ENCODE data around the gene PRPF19.

DNA sequence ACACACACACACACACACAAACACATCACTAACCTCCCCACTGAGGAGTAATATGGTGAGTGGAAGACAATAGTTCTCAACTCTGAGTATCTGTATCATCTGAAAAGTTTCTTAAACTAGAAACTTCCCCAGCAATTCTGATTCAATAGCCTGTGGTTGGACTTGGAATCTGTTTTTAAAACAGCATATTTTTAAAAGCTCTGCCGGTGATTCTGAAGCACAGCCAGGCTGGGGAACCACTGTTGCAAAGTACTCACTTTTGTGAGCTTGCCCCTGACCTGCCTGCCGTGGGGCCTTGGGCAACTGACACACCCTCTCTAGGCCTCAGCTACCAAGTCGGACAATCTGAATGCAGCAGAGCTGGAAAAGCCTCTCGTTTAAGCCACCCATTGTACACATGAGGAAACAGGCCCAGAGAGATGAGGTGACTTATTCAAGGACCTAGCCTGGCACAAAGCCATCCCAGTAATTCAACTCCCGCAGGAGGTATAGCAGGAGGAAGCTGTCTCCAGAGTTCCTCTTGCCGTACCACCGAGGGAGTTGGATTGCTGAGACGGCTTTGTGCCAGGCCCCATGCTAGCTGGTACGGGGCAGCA lies 36.7 kb upstream of the PRPF19 start:
- TF ChIP-seq, protein P1, sequence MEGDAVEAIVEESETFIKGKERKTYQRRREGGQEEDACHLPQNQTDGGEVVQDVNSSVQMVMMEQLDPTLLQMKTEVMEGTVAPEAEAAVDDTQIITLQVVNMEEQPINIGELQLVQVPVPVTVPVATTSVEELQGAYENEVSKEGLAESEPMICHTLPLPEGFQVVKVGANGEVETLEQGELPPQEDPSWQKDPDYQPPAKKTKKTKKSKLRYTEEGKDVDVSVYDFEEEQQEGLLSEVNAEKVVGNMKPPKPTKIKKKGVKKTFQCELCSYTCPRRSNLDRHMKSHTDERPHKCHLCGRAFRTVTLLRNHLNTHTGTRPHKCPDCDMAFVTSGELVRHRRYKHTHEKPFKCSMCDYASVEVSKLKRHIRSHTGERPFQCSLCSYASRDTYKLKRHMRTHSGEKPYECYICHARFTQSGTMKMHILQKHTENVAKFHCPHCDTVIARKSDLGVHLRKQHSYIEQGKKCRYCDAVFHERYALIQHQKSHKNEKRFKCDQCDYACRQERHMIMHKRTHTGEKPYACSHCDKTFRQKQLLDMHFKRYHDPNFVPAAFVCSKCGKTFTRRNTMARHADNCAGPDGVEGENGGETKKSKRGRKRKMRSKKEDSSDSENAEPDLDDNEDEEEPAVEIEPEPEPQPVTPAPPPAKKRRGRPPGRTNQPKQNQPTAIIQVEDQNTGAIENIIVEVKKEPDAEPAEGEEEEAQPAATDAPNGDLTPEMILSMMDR (conservative IDR thresholded peaks at IDR 0.05; ENCODE audit: low read length), result no peak
- TF ChIP-seq EZH2phosphoT487 (IDR thresholded peaks at IDR 0.05; ENCODE audit: borderline replicate concordance), result no peak
